Measurements from ENCODE around the gene PRTG. TPM values are rescaled to one million over a fixed set of nuclear protein-coding genes. Genes with fewer than 3 reads are reported as not detected.

Gene PRTG
- total and polyA plus RNA-seq, 10 of the 15 experiments (the other 5 are each of a cell fraction or from before 2014, with no cell fraction given), result under 0.01 to 0.25 TPM; not detected in 8

GRCh38 chr15:55661428-55661827 is 81.5 kb downstream of the PRTG start:
- H3K27ac ChIP-seq (ENCODE audit: control insufficient read depth, insufficient read depth), result no peak overlapping the region
- H3K4me2 ChIP-seq (ENCODE audit: control insufficient read depth, insufficient read depth), result no peak overlapping the region
- BruUV-seq (replicated peaks), result no TSS peak
- H3K27me3 ChIP-seq (replicated peaks in 1 of 2; ENCODE audit: control insufficient read depth in 2 of 2, insufficient read depth in 2 of 2, low read length in 1 of 2), result no peaks in the 10 kb centered on the region
- DNase-seq (ENCODE audit: low read depth, low spot score) (no peak), FAIRE-seq (no peak), ATAC-seq (no peak)
- ChIA-PET CTCF (no interaction called here), SMC1A (ENCODE audit: uncharacterized antibody, unreplicated experiment) (no interaction called here), POLR2A (no interaction called here), RAD21 (ENCODE audit: unreplicated experiment) (no interaction called here)
- H3K4me3 ChIP-seq, result no peak overlapping the region
- H3K36me3 ChIP-seq (ENCODE audit: control insufficient read depth in 2 of 2, insufficient read depth in 2 of 2, low read length in 1 of 2), result no peaks in the 10 kb centered on the region
- no peaks in the 10 kb centered on the region for H3K4me1 ChIP-seq (ENCODE audit: control insufficient read depth, insufficient read depth, low read length)
- 0 out of 2 replicates have a peak overlapping the region, but pooled peaks have one; percentile 4 for H2AFZ ChIP-seq (ENCODE audit: control insufficient read depth, low read depth, low read length)
- no peaks in the 10 kb centered on the region for H3K79me2 ChIP-seq (ENCODE audit: control insufficient read depth, insufficient read depth, low read length)
- in situ Hi-C loops (cut with MboI), result loop anchor here (10.0 to 25.0 kb wide), 2 partner anchors 63 to 776 kb away; no protein-coding TSS in a partner anchor
- TF ChIP-seq RAD21 (IDR thresholded peaks at IDR 0.05; ENCODE audit: insufficient read depth, low read depth, low read length) (no peak), RUNX3 (IDR thresholded peaks at IDR 0.05; ENCODE audit: low read length) (0 out of 2 replicates have a peak, but pooled peaks have one; percentile 9)
- intact Hi-C loops (cut with micrococcal nuclease; ENCODE audit: unreplicated experiment), result no loop called here
- no peaks in the 10 kb centered on the region for H3K9me3 ChIP-seq (replicated peaks; ENCODE audit: control insufficient read depth, insufficient read depth, low read length)
- no peaks in the 10 kb centered on the region for H4K20me1 ChIP-seq (ENCODE audit: control insufficient read depth, insufficient read depth)
- H3K9ac ChIP-seq (ENCODE audit: control insufficient read depth, insufficient read depth, low read length), result no peak overlapping the region

DNA sequence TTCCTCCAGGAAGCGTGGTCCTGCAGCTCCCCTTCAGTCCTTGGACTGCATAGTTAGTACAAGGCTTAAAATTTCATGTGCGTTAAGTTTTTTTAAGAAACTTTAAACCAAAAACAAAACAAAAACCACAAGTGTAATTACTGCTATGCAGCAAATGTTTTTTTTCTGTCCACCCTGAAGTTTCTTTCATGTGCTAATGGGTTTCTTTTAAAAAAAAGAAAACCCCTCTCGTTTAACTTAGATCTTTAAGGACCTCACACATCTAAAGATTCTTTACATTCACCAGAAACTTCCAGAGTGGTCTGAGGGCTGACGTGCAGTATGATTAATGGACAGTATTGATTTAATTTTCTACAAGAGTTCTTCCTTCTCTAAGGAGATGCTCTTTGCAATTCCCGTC is 82.8 kb downstream of the PRTG start:
- POLR2A ChIA-PET, result no interaction called here
- in situ Hi-C loops (cut with MboI), result loop anchor here (10.0 to 25.0 kb wide), 2 partner anchors 65 to 777 kb away; no protein-coding TSS in a partner anchor
- FAIRE-seq, result no peak
- TF ChIP-seq RAD51 (IDR thresholded peaks at IDR 0.05) (no peak), ZZZ3 (IDR thresholded peaks at IDR 0.05; ENCODE audit: control insufficient read depth, insufficient read length, low read depth) (no peak), SIX5 (IDR thresholded peaks at IDR 0.05; ENCODE audit: low read depth, low read length, severe bottlenecking) (no peak), ZNF217 (IDR thresholded peaks at IDR 0.05) (no peak), PML (IDR thresholded peaks at IDR 0.05; ENCODE audit: low read length) (no peak), KDM1A (IDR thresholded peaks at IDR 0.05; ENCODE audit: borderline replicate concordance) (no peak), SUZ12 (IDR thresholded peaks at IDR 0.05; ENCODE audit: unreplicated experiment) (no peak), LARP7 (IDR thresholded peaks at IDR 0.05) (no peak), NRF1 (conservative IDR thresholded peaks at IDR 0.05; ENCODE audit: low read depth, low read length) (no peak), E4F1 (IDR thresholded peaks at IDR 0.05; ENCODE audit: borderline replicate concordance, partially characterized antibody) (no peak), NFYA (IDR thresholded peaks at IDR 0.05; ENCODE audit: borderline replicate concordance, low read depth, low read length) (no peak), CBFB (IDR thresholded peaks at IDR 0.05; ENCODE audit: low read depth) (no peak), PAX8 (IDR thresholded peaks at IDR 0.05) (no peak), GABPA (IDR thresholded peaks at IDR 0.05; ENCODE audit: low read depth) (no peak), FOS (IDR thresholded peaks at IDR 0.05; ENCODE audit: borderline replicate concordance, extremely low read depth, insufficient read length) (no peak), ZNF24 (IDR thresholded peaks at IDR 0.05) (no peak), CBX3 (IDR thresholded peaks at IDR 0.05; ENCODE audit: borderline replicate concordance, low read depth) (no peak)

More for the DNA sequence above, 82.8 kb downstream of the PRTG start:
- ATAC-seq, result no peak
- no peak overlapping the region for H3K4me2 ChIP-seq (ENCODE audit: control insufficient read depth, insufficient read depth)
- no peak for DNase-seq (ENCODE audit: low read depth, low spot score)
- 81% methylated on average over 5 of the region's 5 CpGs for WGBS (ENCODE audit: insufficient coverage, insufficient replicate concordance, low lambda C conversion rate, missing lambda C conversion rate)
- no peaks in the 10 kb centered on the region for H3K36me3 ChIP-seq (ENCODE audit: control insufficient read depth in 2 of 2, insufficient read depth in 2 of 2, low read length in 1 of 2)
- ChIA-PET CTCF (interaction anchor here (0.9 to 1.6 kb wide), 3 partner anchors 8 to 115 kb away, joined by 3 read pairs; no protein-coding TSS in a partner anchor), SMC1A (ENCODE audit: uncharacterized antibody, unreplicated experiment) (no interaction called here), RAD21 (ENCODE audit: unreplicated experiment) (no interaction called here)
- BruUV-seq (replicated peaks), result no TSS peak
- intact Hi-C loops (cut with micrococcal nuclease; ENCODE audit: unreplicated experiment), result no loop called here
- no peaks in the 10 kb centered on the region for H4K20me1 ChIP-seq (ENCODE audit: control insufficient read depth, insufficient read depth)
- no peaks in the 10 kb centered on the region for H3K27me3 ChIP-seq (replicated peaks in 1 of 2; ENCODE audit: control insufficient read depth in 2 of 2, insufficient read depth in 2 of 2, low read length in 1 of 2)
- H3K4me3 ChIP-seq, result no peak overlapping the region
- no peak overlapping the region for H2AFZ ChIP-seq (ENCODE audit: control insufficient read depth, low read depth, low read length)
- H3K27ac ChIP-seq (ENCODE audit: control insufficient read depth, insufficient read depth), result no peak overlapping the region
- H3K79me2 ChIP-seq (ENCODE audit: control insufficient read depth, insufficient read depth, low read length), result no peaks in the 10 kb centered on the region
- H3K4me1 ChIP-seq (ENCODE audit: control insufficient read depth, insufficient read depth, low read length), result no peaks in the 10 kb centered on the region
- H3K9ac ChIP-seq (ENCODE audit: control insufficient read depth, insufficient read depth, low read length), result no peak overlapping the region
- H3K9me3 ChIP-seq (replicated peaks; ENCODE audit: control insufficient read depth, insufficient read depth, low read length), result no peaks in the 10 kb centered on the region
